Measurements from ENCODE around the gene WNT2. TPM values are rescaled to one million over a fixed set of nuclear protein-coding genes. Genes with fewer than 3 reads are reported as not detected.

Gene WNT2
- 8.9 TPM for total RNA-seq
- 0.48 TPM for polyA plus RNA-seq

- Histone ChIP-seq H3K36me3 (ENCODE audit: insufficient read depth) (no peaks in the 10 kb centered on the region), H3K27ac (ENCODE audit: low read depth) (no peak within 1 kb of the TSS), H3K4me3 (ENCODE audit: low read depth, low read length) (peak within 1 kb of the TSS; percentile 30), H3K4me1 (ENCODE audit: insufficient read depth) (no peaks in the 10 kb centered on the region)
- under 1% methylated on average over 60 of the region's 60 CpGs for WGBS
- no peak for DNase-seq (ENCODE audit: extremely low spot score)
Measured at GRCh38 chr7:117322741-117323304, at the start of gene WNT2. WNT2 (minus strand) TSS chr7:117323058; CDS start chr7:117322989, 69 bp downstream.

GRCh38 chr7:117372073-117372472, 49.2 kb upstream of the WNT2 start:
- no peak overlapping the region for H3K27ac ChIP-seq (ENCODE audit: low read depth)
- WGBS: 81% methylated on average over 1 of the region's 1 CpG
- no peak overlapping the region for H3K4me3 ChIP-seq (ENCODE audit: low read depth, low read length)
- no peaks in the 10 kb centered on the region for H3K36me3 ChIP-seq (ENCODE audit: insufficient read depth)
- no peaks in the 10 kb centered on the region for H3K4me1 ChIP-seq (ENCODE audit: insufficient read depth)
- DNase-seq (ENCODE audit: extremely low spot score): no peak

GRCh38 chr7:117364339-117365080, 41.7 kb upstream of the WNT2 start:
- H3K36me3 ChIP-seq (ENCODE audit: insufficient read depth): no peaks in the 10 kb centered on the region
- no peak overlapping the region for H3K4me3 ChIP-seq (ENCODE audit: low read depth, low read length)
- DNase-seq (ENCODE audit: extremely low spot score): no peak
- no peak overlapping the region for H3K27ac ChIP-seq (ENCODE audit: low read depth)
- H3K4me1 ChIP-seq (ENCODE audit: insufficient read depth): no peaks in the 10 kb centered on the region

- no peak for DNase-seq (ENCODE audit: extremely low spot score)
- H3K27ac ChIP-seq (ENCODE audit: low read depth): no peak overlapping the region
- H3K4me1 ChIP-seq (ENCODE audit: insufficient read depth): no peaks in the 10 kb centered on the region
- no peak overlapping the region for H3K4me3 ChIP-seq (ENCODE audit: low read depth, low read length)
- no peaks in the 10 kb centered on the region for H3K36me3 ChIP-seq (ENCODE audit: insufficient read depth)
Measured at GRCh38 chr7:117362294-117362888, 39.5 kb upstream of the WNT2 start.

- WGBS: 66% methylated on average over 1 of the region's 1 CpG
- no peaks in the 10 kb centered on the region for H3K36me3 ChIP-seq (ENCODE audit: insufficient read depth)
Measured at GRCh38 chr7:117350027-117350426, 27.2 kb upstream of the WNT2 start.

DNA sequence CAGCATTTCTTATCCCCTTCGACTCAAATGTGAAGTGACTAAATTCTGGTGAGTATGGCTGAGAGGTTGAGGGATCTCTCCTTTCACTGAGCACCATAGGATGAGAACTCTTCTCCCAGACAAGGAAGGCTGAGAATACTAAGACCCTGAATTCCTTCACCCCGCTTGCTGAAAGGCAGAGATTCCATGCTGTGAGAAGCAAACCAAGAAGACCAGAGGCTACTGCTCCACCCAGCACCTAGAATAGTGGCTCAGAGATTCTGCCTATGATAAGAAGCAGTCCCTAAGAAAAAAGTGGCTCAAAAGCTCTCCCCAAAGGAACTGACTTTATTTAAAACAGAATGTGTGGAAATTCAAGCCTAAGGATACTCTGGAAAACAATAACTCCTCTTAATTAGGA, 26.7 kb upstream of the WNT2 start:
- DNase-seq (ENCODE audit: extremely low spot score): no peak
- H3K36me3 ChIP-seq (ENCODE audit: insufficient read depth): no peaks in the 10 kb centered on the region
- H3K4me1 ChIP-seq (ENCODE audit: insufficient read depth): no peaks in the 10 kb centered on the region
- no peak overlapping the region for H3K27ac ChIP-seq (ENCODE audit: low read depth)
- H3K4me3 ChIP-seq (ENCODE audit: low read depth, low read length): no peak overlapping the region
- whole genome bisulfite sequencing: 85% methylated on average over 2 of the region's 2 CpGs

More at GRCh38 chr7:117350027-117350426, 27.2 kb upstream of the WNT2 start:
- Histone ChIP-seq H3K4me1 (ENCODE audit: insufficient read depth) (no peaks in the 10 kb centered on the region), H3K27ac (ENCODE audit: low read depth) (no peak overlapping the region), H3K4me3 (ENCODE audit: low read depth, low read length) (no peak overlapping the region)
- no peak for DNase-seq (ENCODE audit: extremely low spot score)

- no peaks in the 10 kb centered on the region for H3K36me3 ChIP-seq (ENCODE audit: insufficient read depth)
- H3K4me3 ChIP-seq (ENCODE audit: low read depth, low read length): no peak overlapping the region
- H3K4me1 ChIP-seq (ENCODE audit: insufficient read depth): no peaks in the 10 kb centered on the region
- no peak for DNase-seq (ENCODE audit: extremely low spot score)
- H3K27ac ChIP-seq (ENCODE audit: low read depth): no peak overlapping the region
- WGBS: 86% methylated on average over 7 of the region's 7 CpGs
Measured at GRCh38 chr7:117347962-117348672, 25.3 kb upstream of the WNT2 start.

GRCh38 chr7:117347480-117347879, 24.6 kb upstream of the WNT2 start:
- H3K4me3 ChIP-seq (ENCODE audit: low read depth, low read length): no peak overlapping the region
- H3K27ac ChIP-seq (ENCODE audit: low read depth): no peak overlapping the region
- DNase-seq (ENCODE audit: extremely low spot score): no peak
- no peaks in the 10 kb centered on the region for H3K4me1 ChIP-seq (ENCODE audit: insufficient read depth)
- 83% methylated on average over 6 of the region's 6 CpGs for WGBS
- H3K36me3 ChIP-seq (ENCODE audit: insufficient read depth): no peaks in the 10 kb centered on the region

DNA sequence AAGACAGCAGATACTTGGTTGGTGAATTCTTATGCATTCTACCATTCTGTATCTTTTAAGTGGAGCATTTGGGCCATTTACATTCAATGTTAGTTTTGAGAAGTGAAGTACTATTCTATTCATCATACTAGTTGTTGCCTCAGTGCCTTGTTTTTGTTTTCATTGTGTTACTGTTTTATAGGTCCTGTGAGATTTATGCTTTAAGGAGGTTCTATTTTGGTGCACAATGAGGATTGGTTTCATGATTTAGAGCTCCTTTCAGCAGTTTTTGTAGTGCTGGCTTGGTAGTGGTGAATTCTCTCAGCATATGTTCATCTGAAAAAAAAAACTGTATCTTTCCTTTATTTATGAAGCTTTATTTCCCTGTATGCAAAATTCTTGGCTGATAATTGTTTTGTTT, 23.3 kb upstream of the WNT2 start:
- H3K27ac ChIP-seq (ENCODE audit: low read depth): no peak overlapping the region
- H3K4me1 ChIP-seq (ENCODE audit: insufficient read depth): no peaks in the 10 kb centered on the region
- DNase-seq (ENCODE audit: extremely low spot score): no peak
- no peak overlapping the region for H3K4me3 ChIP-seq (ENCODE audit: low read depth, low read length)
- H3K36me3 ChIP-seq (ENCODE audit: insufficient read depth): no peaks in the 10 kb centered on the region

DNA sequence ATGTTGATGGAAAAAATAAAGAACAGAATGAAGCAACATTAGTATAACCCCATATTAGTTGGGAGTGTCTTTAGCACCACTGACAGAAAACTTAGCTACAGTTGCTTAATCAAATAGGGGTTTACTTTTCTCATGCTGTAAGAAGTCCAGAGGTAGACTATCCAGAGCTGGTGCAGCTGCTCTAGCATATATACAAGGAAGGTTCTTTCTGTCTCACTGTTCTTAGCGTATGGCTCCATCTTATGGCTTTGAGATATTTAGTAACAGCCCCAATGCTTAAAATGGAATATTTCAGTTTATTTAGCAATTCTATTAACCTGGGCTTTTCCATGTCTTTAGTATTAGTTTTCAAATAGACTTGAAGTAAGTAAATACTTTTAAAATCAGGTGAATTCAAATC, 15.2 kb upstream of the WNT2 start:
- no peak overlapping the region for H3K4me3 ChIP-seq (ENCODE audit: low read depth, low read length)
- 67% methylated on average over 1 of the region's 1 CpG for WGBS
- H3K27ac ChIP-seq (ENCODE audit: low read depth): no peak overlapping the region
- no peaks in the 10 kb centered on the region for H3K4me1 ChIP-seq (ENCODE audit: insufficient read depth)
- DNase-seq (ENCODE audit: extremely low spot score): no peak
- no peaks in the 10 kb centered on the region for H3K36me3 ChIP-seq (ENCODE audit: insufficient read depth)

GRCh38 chr7:117333168-117333567, 10.3 kb upstream of the WNT2 start:
- no peak overlapping the region for H3K27ac ChIP-seq (ENCODE audit: low read depth)
- no peaks in the 10 kb centered on the region for H3K4me1 ChIP-seq (ENCODE audit: insufficient read depth)
- no peaks in the 10 kb centered on the region for H3K36me3 ChIP-seq (ENCODE audit: insufficient read depth)
- H3K4me3 ChIP-seq (ENCODE audit: low read depth, low read length): no peak overlapping the region
- no peak for DNase-seq (ENCODE audit: extremely low spot score)

DNA sequence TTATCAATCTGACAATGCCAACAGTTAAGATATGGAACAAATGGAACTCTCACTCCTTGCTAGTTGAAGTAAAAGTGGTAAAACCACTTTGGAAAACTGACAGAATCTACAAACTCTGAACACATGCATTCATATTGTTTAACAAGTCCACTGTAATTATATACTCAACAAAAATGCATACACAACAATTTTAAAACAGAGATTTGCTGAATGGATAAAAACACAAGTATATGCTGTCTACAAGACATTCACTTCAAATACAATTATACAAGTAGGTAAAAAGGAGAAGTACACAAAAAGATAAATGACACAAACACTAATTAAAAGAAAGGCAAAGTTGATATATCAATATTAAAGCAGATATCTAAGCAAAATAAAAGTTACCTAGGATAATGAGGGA, 9.2 kb upstream of the WNT2 start:
- H3K4me1 ChIP-seq (ENCODE audit: insufficient read depth): no peaks in the 10 kb centered on the region
- H3K36me3 ChIP-seq (ENCODE audit: insufficient read depth): no peaks in the 10 kb centered on the region
- DNase-seq (ENCODE audit: extremely low spot score): no peak
- H3K27ac ChIP-seq (ENCODE audit: low read depth): no peak overlapping the region
- H3K4me3 ChIP-seq (ENCODE audit: low read depth, low read length): no peak overlapping the region

DNA sequence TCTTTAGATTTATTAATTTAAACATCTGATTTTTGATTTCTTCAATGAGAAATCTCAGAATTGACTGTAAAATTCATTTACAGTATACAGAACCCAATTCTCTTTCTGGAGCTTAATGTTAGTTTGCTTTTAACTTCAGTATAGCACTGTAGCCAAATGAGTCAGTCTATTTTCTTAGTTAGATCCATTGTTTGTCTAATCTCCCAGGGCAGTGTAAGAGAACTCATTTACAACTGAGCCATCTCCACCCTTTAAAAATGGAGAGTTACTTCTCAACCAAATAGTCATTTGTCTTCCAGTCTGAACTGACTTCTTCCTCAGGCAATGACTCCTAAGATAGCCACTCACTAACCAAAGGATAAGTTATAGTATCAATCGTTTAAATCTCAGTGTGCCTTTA, 3.0 kb upstream of the WNT2 start:
- no peak for DNase-seq (ENCODE audit: extremely low spot score)
- H3K27ac ChIP-seq (ENCODE audit: low read depth): no peak overlapping the region
- 88% methylated on average over 1 of the region's 1 CpG for WGBS

DNA sequence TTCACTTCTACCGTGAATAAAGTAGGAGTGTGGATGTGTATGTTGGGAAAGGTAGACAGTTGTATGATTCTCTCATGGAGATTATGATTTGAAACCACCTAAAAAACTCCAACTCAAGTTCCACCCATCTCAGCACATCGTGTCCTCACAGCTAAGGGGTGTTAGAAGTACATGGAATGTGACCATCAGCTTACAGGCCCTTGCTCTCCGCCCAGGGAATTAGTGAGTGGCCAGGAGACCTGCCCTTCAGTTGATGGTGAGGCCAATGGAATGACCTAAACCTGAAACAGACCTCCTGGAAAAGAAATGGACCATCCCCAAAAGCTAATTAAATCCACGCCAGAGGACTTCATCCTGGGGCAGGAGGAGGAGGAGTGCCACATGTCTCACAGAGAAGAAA, 2.1 kb upstream of the WNT2 start:
- no peak for DNase-seq (ENCODE audit: extremely low spot score)
- H3K36me3 ChIP-seq (ENCODE audit: insufficient read depth): no peaks in the 10 kb centered on the region
- WGBS: 59% methylated on average over 4 of the region's 4 CpGs
- no peak overlapping the region for H3K4me3 ChIP-seq (ENCODE audit: low read depth, low read length)
- no peaks in the 10 kb centered on the region for H3K4me1 ChIP-seq (ENCODE audit: insufficient read depth)
- H3K27ac ChIP-seq (ENCODE audit: low read depth): no peak overlapping the region

More for the DNA sequence above, 3.0 kb upstream of the WNT2 start:
- H3K4me1 ChIP-seq (ENCODE audit: insufficient read depth): no peaks in the 10 kb centered on the region
- H3K36me3 ChIP-seq (ENCODE audit: insufficient read depth): no peaks in the 10 kb centered on the region
- no peak overlapping the region for H3K4me3 ChIP-seq (ENCODE audit: low read depth, low read length)

Measured in urinary bladder (tissue), 4 donors.